ENCODE results near the gene SFTPD.

Gene SFTPD

GRCh38 chr10:79938728-79939406 lies 10.0 kb downstream of the SFTPD start:
- Histone ChIP-seq H2AFZ (ENCODE audit: low read length) (no peak overlapping the region), H3K4me2 (ENCODE audit: low read length) (no peak overlapping the region; the same call in 1 of the 2 replicates), H3K79me2 (ENCODE audit: insufficient read depth, low read length) (no peaks in the 10 kb centered on the region), H3K9ac (ENCODE audit: low read length) (no peak overlapping the region), H3K27me3 (ENCODE audit: insufficient read depth, low read length) (peaks cover 5% of the 10 kb centered on the region; the same call in 1 of the 2 replicates), H4K20me1 (ENCODE audit: insufficient read depth, low read length) (no peaks in the 10 kb centered on the region), H3K4me3 (ENCODE audit: low read depth, low read length, poor library complexity, severe bottlenecking) (no peak overlapping the region), H3F3A (ENCODE audit: insufficient read depth, low read length) (no peaks in the 10 kb centered on the region), H3K9me2 (ENCODE audit: low read depth, low read length) (no peaks in the 10 kb centered on the region), H3K27ac (ENCODE audit: low read depth, low read length, poor library complexity, severe bottlenecking) (no peak overlapping the region), H3K36me3 (ENCODE audit: insufficient read depth, low read length) (no peaks in the 10 kb centered on the region), H3K9me3 (ENCODE audit: low read length) (no peaks in the 10 kb centered on the region), H3K4me1 (ENCODE audit: insufficient read depth, low read length, severe bottlenecking) (peaks cover 13% of the 10 kb centered on the region)
- TF ChIP-seq CTCF (IDR thresholded peaks at IDR 0.05; ENCODE audit: low read length) (no peak), EZH2 (IDR thresholded peaks at IDR 0.05; ENCODE audit: borderline replicate concordance, low read length) (no peak)

- H3K36me3 ChIP-seq (ENCODE audit: insufficient read depth, low read length), result no peaks in the 10 kb centered on the region
- H3K79me2 ChIP-seq (ENCODE audit: insufficient read depth, low read length), result no peaks in the 10 kb centered on the region
- TF ChIP-seq CTCF (IDR thresholded peaks at IDR 0.05; ENCODE audit: low read length) (no peak), EZH2 (IDR thresholded peaks at IDR 0.05; ENCODE audit: borderline replicate concordance, low read length) (no peak)
- H4K20me1 ChIP-seq (ENCODE audit: insufficient read depth, low read length), result no peaks in the 10 kb centered on the region
- H3K27me3 ChIP-seq (ENCODE audit: insufficient read depth, low read length), result peaks cover 5% of the 10 kb centered on the region; the same call in 1 of the 2 replicates
- H2AFZ ChIP-seq (ENCODE audit: low read length), result no peak overlapping the region
- no peak overlapping the region for H3K27ac ChIP-seq (ENCODE audit: low read depth, low read length, poor library complexity, severe bottlenecking)
- no peak overlapping the region for H3K9ac ChIP-seq (ENCODE audit: low read length)
- H3K9me2 ChIP-seq (ENCODE audit: low read depth, low read length), result no peaks in the 10 kb centered on the region
- no peak overlapping the region for H3K4me2 ChIP-seq (ENCODE audit: low read length)
- no peaks in the 10 kb centered on the region for H3K9me3 ChIP-seq (ENCODE audit: low read length)
- no peak overlapping the region for H3K4me3 ChIP-seq (ENCODE audit: low read depth, low read length, poor library complexity, severe bottlenecking)
- no peaks in the 10 kb centered on the region for H3F3A ChIP-seq (ENCODE audit: insufficient read depth, low read length)
- peaks cover 13% of the 10 kb centered on the region for H3K4me1 ChIP-seq (ENCODE audit: insufficient read depth, low read length, severe bottlenecking)
Observed at GRCh38 chr10:79937701-79938151, 11.2 kb downstream of the SFTPD start.

GRCh38 chr10:79936625-79937615 lies 12.0 kb downstream of the SFTPD start:
- no peaks in the 10 kb centered on the region for H3K9me2 ChIP-seq (ENCODE audit: low read depth, low read length)
- no peaks in the 10 kb centered on the region for H3K36me3 ChIP-seq (ENCODE audit: insufficient read depth, low read length)
- H4K20me1 ChIP-seq (ENCODE audit: insufficient read depth, low read length), result no peaks in the 10 kb centered on the region
- H3K79me2 ChIP-seq (ENCODE audit: insufficient read depth, low read length), result no peaks in the 10 kb centered on the region
- no peak overlapping the region for H3K9ac ChIP-seq (ENCODE audit: low read length)
- H2AFZ ChIP-seq (ENCODE audit: low read length), result no peak overlapping the region
- peaks cover 13% of the 10 kb centered on the region for H3K4me1 ChIP-seq (ENCODE audit: insufficient read depth, low read length, severe bottlenecking)
- H3K4me3 ChIP-seq (ENCODE audit: low read depth, low read length, poor library complexity, severe bottlenecking), result no peak overlapping the region
- peaks cover 5% of the 10 kb centered on the region; the same call in 1 of the 2 replicates for H3K27me3 ChIP-seq (ENCODE audit: insufficient read depth, low read length)
- no peak overlapping the region for H3K27ac ChIP-seq (ENCODE audit: low read depth, low read length, poor library complexity, severe bottlenecking)
- no peak for TF ChIP-seq CTCF (IDR thresholded peaks at IDR 0.05; ENCODE audit: low read length)
- TF ChIP-seq EZH2 (IDR thresholded peaks at IDR 0.05; ENCODE audit: borderline replicate concordance, low read length), result no peak
- H3K4me2 ChIP-seq (ENCODE audit: low read length), result no peak overlapping the region
- H3F3A ChIP-seq (ENCODE audit: insufficient read depth, low read length), result no peaks in the 10 kb centered on the region
- no peaks in the 10 kb centered on the region for H3K9me3 ChIP-seq (ENCODE audit: low read length)
